AG10803 (cell line): ENCODE results near the gene ABCB11.

Experiments
- DNase-seq: peaks from one replicate; pipeline ENCODE4 v3.0.0; 2010; ENCODE audit warnings: low read depth
- H3K4me3 ChIP-seq: 2 replicates; pipeline ENCODE4 v1.5.1; 2011; ENCODE audit warnings: mild to moderate bottlenecking, low read length, control low read depth
- CTCF ChIP-seq: conservative IDR thresholded peaks from 2 replicates; pipeline ENCODE4 v1.5.1; 2011; ENCODE audit warnings: mild to moderate bottlenecking, low read length, control low read depth, inconsistent platforms

ABCB11 gene

GRCh38 chr2:168903888-168904287 is 127.2 kb downstream of the ABCB11 start:
- no peak for TF ChIP-seq CTCF
- H3K4me3 ChIP-seq: no peak overlapping the region
- DNase-seq: no peak

DNA sequence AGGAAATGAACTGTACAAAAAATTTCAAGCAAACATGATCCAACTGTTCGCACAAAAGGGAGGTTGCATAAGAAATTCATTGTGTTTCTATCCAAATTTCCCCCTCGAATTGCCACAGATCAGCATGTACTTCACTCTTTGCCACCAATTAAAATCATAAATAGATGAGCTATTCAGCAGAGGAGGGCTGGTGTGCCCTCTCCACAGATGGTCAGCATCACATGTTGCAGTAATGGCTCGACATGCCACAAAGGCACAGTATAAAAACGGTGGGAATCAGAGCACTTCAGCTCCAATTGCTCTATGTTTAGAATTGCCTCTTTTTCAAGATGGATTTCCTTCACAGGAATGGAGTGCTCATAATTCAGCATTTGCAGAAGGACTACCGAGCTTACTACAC is 130.1 kb downstream of the ABCB11 start, which contains the start of gene G6PC2:
G6PC2 (plus strand) TSS at position 289 of the 400 bp plus-strand sequence; CDS start at position 330, 41 bp downstream.
- TF ChIP-seq CTCF: no peak
- no peak within 1 kb of the TSS for H3K4me3 ChIP-seq
- no peak for DNase-seq

DNA sequence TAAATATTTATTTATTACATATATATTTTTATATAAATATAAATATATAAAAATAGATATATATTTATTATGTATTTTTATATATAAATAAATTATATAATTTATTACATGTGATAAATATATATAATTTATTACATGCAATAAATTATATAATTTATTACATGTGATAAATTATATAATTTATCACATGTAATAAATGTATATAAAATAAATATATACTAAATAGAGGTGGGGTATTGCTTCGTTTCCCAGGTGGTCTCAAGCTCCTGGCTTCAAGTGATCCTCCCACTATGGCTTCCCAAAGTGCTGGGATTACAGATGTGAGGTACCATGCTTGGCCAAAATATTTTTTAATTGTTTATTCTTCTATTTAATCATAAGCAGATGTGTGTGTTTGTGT is 133.7 kb downstream of the ABCB11 start:
- DNase-seq: no peak
- no peak overlapping the region for H3K4me3 ChIP-seq
- no peak for TF ChIP-seq CTCF

- DNase-seq: no peak
Measured at GRCh38 chr2:168896783-168897182, 134.3 kb downstream of the ABCB11 start.

DNA sequence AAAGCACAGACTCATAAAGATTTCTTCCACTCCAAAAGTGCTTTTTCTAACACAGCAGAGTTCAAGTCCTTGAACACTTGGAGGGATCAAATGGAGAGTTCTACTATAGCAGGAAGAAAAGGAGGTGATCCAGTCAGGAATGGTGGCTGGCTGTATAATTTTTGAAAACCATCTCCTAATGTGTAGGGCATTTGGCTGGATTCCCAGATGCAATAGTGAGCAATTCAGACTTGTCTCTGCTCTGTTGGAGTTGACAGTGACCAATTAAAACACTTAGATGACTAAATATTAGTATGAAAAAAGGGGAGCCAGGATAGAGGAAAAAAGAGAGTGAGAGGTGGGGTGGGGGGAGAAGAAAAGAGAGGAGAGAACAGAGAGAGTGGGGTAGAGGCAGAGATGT is 135.4 kb downstream of the ABCB11 start:
- TF ChIP-seq CTCF: no peak
- H3K4me3 ChIP-seq: no peak overlapping the region
- no peak for DNase-seq

More at GRCh38 chr2:168896783-168897182, 134.3 kb downstream of the ABCB11 start:
- no peak overlapping the region for H3K4me3 ChIP-seq
- no peak for TF ChIP-seq CTCF

- no peak for TF ChIP-seq CTCF
- DNase-seq: no peak
- no peak overlapping the region for H3K4me3 ChIP-seq
Measured at GRCh38 chr2:168894720-168895119, 136.4 kb downstream of the ABCB11 start.

DNA sequence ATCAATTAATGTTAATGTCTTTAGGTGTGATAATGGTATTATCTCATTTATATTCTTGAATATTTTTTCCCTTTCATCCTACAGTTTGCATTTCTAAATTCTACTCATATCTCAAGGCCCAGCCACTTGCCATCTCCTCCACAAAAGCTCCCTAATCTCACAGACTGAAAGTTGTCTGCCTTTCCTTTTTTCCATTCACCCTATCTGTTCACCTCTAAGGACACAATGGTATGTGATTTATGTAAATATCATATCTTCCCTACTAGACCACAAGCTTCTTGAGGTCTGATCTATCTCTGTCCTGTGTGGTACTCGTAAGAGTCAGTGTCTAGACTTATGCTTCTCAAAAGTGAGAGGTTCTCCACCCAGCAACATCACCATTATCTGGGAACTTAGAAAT is 137.0 kb downstream of the ABCB11 start:
- no peak overlapping the region for H3K4me3 ChIP-seq
- no peak for DNase-seq
- TF ChIP-seq CTCF: no peak
